ENCODE data around the gene KRTAP5-6. TPM values are rescaled to one million over a fixed set of nuclear protein-coding genes. Genes with fewer than 3 reads are reported as not detected.
A peak's percentile ranks its signal among the peaks of the same experiment; 100 is the strongest.
"Not testable (repeated sequence)": the region's sequence is repeated elsewhere in the genome, so short reads cannot be mapped to it uniquely, and the experiment has no call there.

Gene KRTAP5-6
- total RNA-seq, 1 experiment from 2014 or later = not detected

GRCh38 chr11:1670457-1670856 is 26.5 kb upstream of the KRTAP5-6 start:
- not testable (repeated sequence) for H3K4me3 ChIP-seq; H3K27ac ChIP-seq; H3K27me3 ChIP-seq (replicated peaks); H3K36me3 ChIP-seq; H3K4me1 ChIP-seq (replicated peaks); H3K9me3 ChIP-seq (replicated peaks); DNase-seq (ENCODE audit: low read depth in 1 of 2, low spot score in 2 of 2)

GRCh38 chr11:1670905-1671371 is 26.1 kb upstream of the KRTAP5-6 start:
- no peak for DNase-seq (ENCODE audit: low read depth in 1 of 2, low spot score in 2 of 2)

GRCh38 chr11:1671658-1672057 is 25.3 kb upstream of the KRTAP5-6 start:
- H3K4me1 ChIP-seq (replicated peaks) = no peaks in the 10 kb centered on the region
- H3K36me3 ChIP-seq = no peaks in the 10 kb centered on the region
- H3K4me3 ChIP-seq = no peak overlapping the region
- peaks cover 4% of the 10 kb centered on the region; the same call in 1 of the 2 replicates for H3K27me3 ChIP-seq (replicated peaks)
- no peaks in the 10 kb centered on the region for H3K9me3 ChIP-seq (replicated peaks)
- no peak for DNase-seq (ENCODE audit: low read depth in 1 of 2, low spot score in 2 of 2)
- no peak overlapping the region for H3K27ac ChIP-seq

More at GRCh38 chr11:1670905-1671371, 26.1 kb upstream of the KRTAP5-6 start:
- H3K36me3 ChIP-seq = no peaks in the 10 kb centered on the region
- no peaks in the 10 kb centered on the region for H3K9me3 ChIP-seq (replicated peaks)
- peaks cover 4% of the 10 kb centered on the region; the same call in 1 of the 2 replicates for H3K27me3 ChIP-seq (replicated peaks)
- H3K4me1 ChIP-seq (replicated peaks) = no peaks in the 10 kb centered on the region
- H3K27ac ChIP-seq = no peak overlapping the region
- H3K4me3 ChIP-seq = no peak overlapping the region

GRCh38 chr11:1672613-1673350 is 24.2 kb upstream of the KRTAP5-6 start:
- DNase-seq (ENCODE audit: low read depth in 1 of 2, low spot score in 2 of 2) = no peak
- H3K27me3 ChIP-seq (replicated peaks) = peaks cover 4% of the 10 kb centered on the region; the same call in 1 of the 2 replicates

GRCh38 chr11:1673446-1674172 is 23.4 kb upstream of the KRTAP5-6 start:
- Histone ChIP-seq H3K4me1 (replicated peaks) (no peaks in the 10 kb centered on the region), H3K9me3 (replicated peaks) (no peaks in the 10 kb centered on the region), H3K4me3 (no peak overlapping the region), H3K36me3 (no peaks in the 10 kb centered on the region), H3K27me3 (replicated peaks) (peaks cover 4% of the 10 kb centered on the region; the same call in 1 of the 2 replicates), H3K27ac (no peak overlapping the region)
- DNase-seq (ENCODE audit: low read depth in 1 of 2, low spot score in 2 of 2) = no peak

More at GRCh38 chr11:1672613-1673350, 24.2 kb upstream of the KRTAP5-6 start:
- H3K4me1 ChIP-seq (replicated peaks) = no peaks in the 10 kb centered on the region
- H3K4me3 ChIP-seq = no peak overlapping the region
- H3K9me3 ChIP-seq (replicated peaks) = no peaks in the 10 kb centered on the region
- H3K36me3 ChIP-seq = no peaks in the 10 kb centered on the region
- H3K27ac ChIP-seq = no peak overlapping the region

- peaks cover 4% of the 10 kb centered on the region; the same call in 1 of the 2 replicates for H3K27me3 ChIP-seq (replicated peaks)
Measured at GRCh38 chr11:1674173-1675131, 22.5 kb upstream of the KRTAP5-6 start.

GRCh38 chr11:1675536-1676228 is 21.3 kb upstream of the KRTAP5-6 start:
- Histone ChIP-seq H3K4me3 (no peak overlapping the region), H3K36me3 (no peaks in the 10 kb centered on the region), H3K27ac (no peak overlapping the region), H3K9me3 (replicated peaks) (no peaks in the 10 kb centered on the region), H3K4me1 (replicated peaks) (no peaks in the 10 kb centered on the region), H3K27me3 (replicated peaks) (peaks cover 4% of the 10 kb centered on the region; the same call in 1 of the 2 replicates)
- DNase-seq (ENCODE audit: low read depth in 1 of 2, low spot score in 2 of 2) = no peak

More at GRCh38 chr11:1674173-1675131, 22.5 kb upstream of the KRTAP5-6 start:
- H3K4me3 ChIP-seq = no peak overlapping the region
- no peaks in the 10 kb centered on the region for H3K9me3 ChIP-seq (replicated peaks)
- no peak for DNase-seq (ENCODE audit: low read depth in 1 of 2, low spot score in 2 of 2)
- H3K27ac ChIP-seq = no peak overlapping the region
- H3K4me1 ChIP-seq (replicated peaks) = no peaks in the 10 kb centered on the region
- H3K36me3 ChIP-seq = no peaks in the 10 kb centered on the region

- H3K27me3 ChIP-seq (replicated peaks) = peaks cover 4% of the 10 kb centered on the region; the same call in 1 of the 2 replicates
- H3K4me1 ChIP-seq (replicated peaks) = no peaks in the 10 kb centered on the region
- DNase-seq (ENCODE audit: low read depth in 1 of 2, low spot score in 2 of 2) = no peak
- H3K4me3 ChIP-seq = no peak overlapping the region
- no peak overlapping the region for H3K27ac ChIP-seq
- no peaks in the 10 kb centered on the region for H3K9me3 ChIP-seq (replicated peaks)
- no peaks in the 10 kb centered on the region for H3K36me3 ChIP-seq
Measured at GRCh38 chr11:1676229-1676740, 20.7 kb upstream of the KRTAP5-6 start.

- Histone ChIP-seq H3K36me3 (no peaks in the 10 kb centered on the region), H3K9me3 (replicated peaks) (no peaks in the 10 kb centered on the region), H3K4me3 (no peak overlapping the region), H3K4me1 (replicated peaks) (no peaks in the 10 kb centered on the region), H3K27ac (no peak overlapping the region), H3K27me3 (replicated peaks) (no peaks in the 10 kb centered on the region; the same call in 1 of the 2 replicates)
- DNase-seq (ENCODE audit: low read depth in 1 of 2, low spot score in 2 of 2) = peak in 1 of 2 experiments; percentile 2
Measured at GRCh38 chr11:1679881-1680280, 17.1 kb upstream of the KRTAP5-6 start.

- peak in 1 of 2 experiments; percentile 3 for DNase-seq (ENCODE audit: low read depth in 1 of 2, low spot score in 2 of 2)
- Histone ChIP-seq H3K27me3 (replicated peaks) (no peaks in the 10 kb centered on the region), H3K9me3 (replicated peaks) (no peaks in the 10 kb centered on the region), H3K4me1 (replicated peaks) (no peaks in the 10 kb centered on the region), H3K4me3 (no peak overlapping the region), H3K36me3 (no peaks in the 10 kb centered on the region), H3K27ac (no peak overlapping the region)
Measured at GRCh38 chr11:1682225-1682905, 14.6 kb upstream of the KRTAP5-6 start.

GRCh38 chr11:1683216-1683615 is 13.8 kb upstream of the KRTAP5-6 start:
- H3K27ac ChIP-seq; H3K4me3 ChIP-seq; DNase-seq (ENCODE audit: low read depth in 1 of 2, low spot score in 2 of 2); H3K4me1 ChIP-seq (replicated peaks); H3K36me3 ChIP-seq; H3K9me3 ChIP-seq (replicated peaks); H3K27me3 ChIP-seq (replicated peaks): not testable (repeated sequence)

- H3K9me3 ChIP-seq (replicated peaks); H3K4me3 ChIP-seq; H3K27ac ChIP-seq; DNase-seq (ENCODE audit: low read depth in 1 of 2, low spot score in 2 of 2); H3K4me1 ChIP-seq (replicated peaks); H3K27me3 ChIP-seq (replicated peaks); H3K36me3 ChIP-seq: not testable (repeated sequence)
Measured at GRCh38 chr11:1683904-1684572, 13.0 kb upstream of the KRTAP5-6 start.
